Ishikawa (cell line): ENCODE measurements around the gene BLID.

Source experiments
- CEBPB ChIP-seq: IDR thresholded peaks from 2 replicates; pipeline ENCODE4 v1.6.1; 2012
- EP300 ChIP-seq: IDR thresholded peaks from 2 replicates; pipeline ENCODE4 v1.6.1; 2012; ENCODE audit warnings: borderline replicate concordance
- FOXM1 ChIP-seq: IDR thresholded peaks from 2 replicates; pipeline ENCODE4 v1.6.1; 2012; ENCODE audit warnings: low read depth, borderline replicate concordance
- NFIC ChIP-seq: IDR thresholded peaks from 2 replicates; pipeline ENCODE4 v1.6.1; 2012
- TAF1 ChIP-seq: IDR thresholded peaks from 2 replicates; pipeline ENCODE4 v1.6.1; 2012; ENCODE audit warnings: low read depth, mild to moderate bottlenecking
- TCF12 ChIP-seq: IDR thresholded peaks from 2 replicates; pipeline ENCODE4 v1.6.1; 2012; ENCODE audit warnings: low read depth
- YY1 ChIP-seq: IDR thresholded peaks from 2 replicates; pipeline ENCODE4 v1.6.1; 2012; ENCODE audit warnings: low read depth
- TF ChIP-seq, protein P1 (sequence below): IDR thresholded peaks from 2 replicates; pipeline ENCODE4 v1.6.1; 2012
- TF ChIP-seq, protein P2 (sequence below): IDR thresholded peaks from 2 replicates; pipeline ENCODE4 v1.6.1; 2012; ENCODE audit warnings: low read depth, mild to moderate bottlenecking

DNA sequence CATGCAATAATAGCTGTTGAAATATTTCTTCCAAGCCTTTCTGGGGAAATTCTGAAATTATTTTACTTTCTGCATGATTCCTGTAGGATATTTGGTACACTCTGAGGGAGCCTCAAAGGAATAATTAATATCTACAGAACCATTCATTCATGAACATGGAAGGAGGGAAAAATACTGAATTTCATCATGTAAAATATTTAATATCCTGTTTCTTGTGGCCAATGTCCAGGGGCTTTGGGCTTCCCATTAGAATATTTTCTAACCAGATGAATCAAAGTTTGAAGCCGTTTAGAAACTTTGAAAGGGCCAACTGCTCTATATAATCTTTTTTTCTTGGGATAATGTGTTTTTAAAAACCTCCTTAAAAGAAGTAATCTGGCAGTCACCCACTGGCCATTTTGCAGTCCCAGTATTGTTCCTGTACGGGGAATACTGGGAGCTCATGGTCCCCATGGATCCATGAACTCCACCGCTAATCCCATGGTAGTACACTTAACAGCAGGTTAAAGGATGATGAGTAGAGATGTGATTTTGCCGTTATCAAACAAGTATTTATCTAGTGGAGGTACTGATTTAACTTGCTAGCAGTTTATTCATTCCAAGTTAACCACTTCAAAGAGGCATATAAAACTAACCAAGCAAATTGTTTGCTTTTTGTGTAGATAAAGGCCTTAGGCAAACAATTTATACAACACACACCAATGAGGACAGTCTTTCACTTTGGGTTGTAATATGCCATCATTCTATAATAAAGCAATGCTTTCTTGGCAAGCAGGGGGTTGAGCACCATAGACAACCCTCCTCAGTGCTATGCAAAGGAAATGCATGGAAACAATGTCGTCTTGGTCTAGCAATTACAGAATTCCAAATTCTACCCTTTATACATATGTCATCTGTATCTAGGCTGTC, 34.5 kb upstream of the BLID start:
- no peak for TF ChIP-seq FOXM1
- TF ChIP-seq TCF12, result no peak
- TF ChIP-seq NFIC, result no peak
- TF ChIP-seq, protein P1, sequence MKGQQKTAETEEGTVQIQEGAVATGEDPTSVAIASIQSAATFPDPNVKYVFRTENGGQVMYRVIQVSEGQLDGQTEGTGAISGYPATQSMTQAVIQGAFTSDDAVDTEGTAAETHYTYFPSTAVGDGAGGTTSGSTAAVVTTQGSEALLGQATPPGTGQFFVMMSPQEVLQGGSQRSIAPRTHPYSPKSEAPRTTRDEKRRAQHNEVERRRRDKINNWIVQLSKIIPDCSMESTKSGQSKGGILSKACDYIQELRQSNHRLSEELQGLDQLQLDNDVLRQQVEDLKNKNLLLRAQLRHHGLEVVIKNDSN, result no peak
- no peak for TF ChIP-seq EP300
- TF ChIP-seq TAF1, result no peak
- TF ChIP-seq YY1, result no peak
- TF ChIP-seq CEBPB, result no peak
- TF ChIP-seq, protein P2, sequence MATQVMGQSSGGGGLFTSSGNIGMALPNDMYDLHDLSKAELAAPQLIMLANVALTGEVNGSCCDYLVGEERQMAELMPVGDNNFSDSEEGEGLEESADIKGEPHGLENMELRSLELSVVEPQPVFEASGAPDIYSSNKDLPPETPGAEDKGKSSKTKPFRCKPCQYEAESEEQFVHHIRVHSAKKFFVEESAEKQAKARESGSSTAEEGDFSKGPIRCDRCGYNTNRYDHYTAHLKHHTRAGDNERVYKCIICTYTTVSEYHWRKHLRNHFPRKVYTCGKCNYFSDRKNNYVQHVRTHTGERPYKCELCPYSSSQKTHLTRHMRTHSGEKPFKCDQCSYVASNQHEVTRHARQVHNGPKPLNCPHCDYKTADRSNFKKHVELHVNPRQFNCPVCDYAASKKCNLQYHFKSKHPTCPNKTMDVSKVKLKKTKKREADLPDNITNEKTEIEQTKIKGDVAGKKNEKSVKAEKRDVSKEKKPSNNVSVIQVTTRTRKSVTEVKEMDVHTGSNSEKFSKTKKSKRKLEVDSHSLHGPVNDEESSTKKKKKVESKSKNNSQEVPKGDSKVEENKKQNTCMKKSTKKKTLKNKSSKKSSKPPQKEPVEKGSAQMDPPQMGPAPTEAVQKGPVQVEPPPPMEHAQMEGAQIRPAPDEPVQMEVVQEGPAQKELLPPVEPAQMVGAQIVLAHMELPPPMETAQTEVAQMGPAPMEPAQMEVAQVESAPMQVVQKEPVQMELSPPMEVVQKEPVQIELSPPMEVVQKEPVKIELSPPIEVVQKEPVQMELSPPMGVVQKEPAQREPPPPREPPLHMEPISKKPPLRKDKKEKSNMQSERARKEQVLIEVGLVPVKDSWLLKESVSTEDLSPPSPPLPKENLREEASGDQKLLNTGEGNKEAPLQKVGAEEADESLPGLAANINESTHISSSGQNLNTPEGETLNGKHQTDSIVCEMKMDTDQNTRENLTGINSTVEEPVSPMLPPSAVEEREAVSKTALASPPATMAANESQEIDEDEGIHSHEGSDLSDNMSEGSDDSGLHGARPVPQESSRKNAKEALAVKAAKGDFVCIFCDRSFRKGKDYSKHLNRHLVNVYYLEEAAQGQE, result no peak
